ENCODE data around the gene UBR1. TPM values are rescaled to one million over a fixed set of nuclear protein-coding genes. Genes with fewer than 3 reads are reported as not detected.

The UBR1 gene
- total and polyA plus RNA-seq, 10 of the 15 experiments (the other 5 are each of a cell fraction or from before 2014, with no cell fraction given), result 4.5 to 27.5 (median 16.7) TPM

GRCh38 chr15:43128980-43129335 lies 23.1 kb upstream of the UBR1 start:
- H3K79me2 ChIP-seq (ENCODE audit: control insufficient read depth, insufficient read depth, low read length), result peaks cover 6% of the 10 kb centered on the region
- no peak overlapping the region for H3K4me3 ChIP-seq
- ChIA-PET POLR2A (no interaction called here), SMC1A (ENCODE audit: uncharacterized antibody, unreplicated experiment) (no interaction called here), CTCF (no interaction called here), RAD21 (ENCODE audit: unreplicated experiment) (no interaction called here)
- no peaks in the 10 kb centered on the region for H4K20me1 ChIP-seq (ENCODE audit: control insufficient read depth, insufficient read depth)
- no peaks in the 10 kb centered on the region; the same call in 2 of the 3 replicates for H3K9me3 ChIP-seq (replicated peaks; ENCODE audit: control insufficient read depth, insufficient read depth, low read length)
- no peaks in the 10 kb centered on the region for H3K36me3 ChIP-seq (ENCODE audit: control insufficient read depth in 2 of 2, insufficient read depth in 2 of 2, low read length in 1 of 2)
- intact Hi-C loops (cut with micrococcal nuclease; ENCODE audit: unreplicated experiment), result no loop called here
- no peaks in the 10 kb centered on the region for H3K27me3 ChIP-seq (replicated peaks in 1 of 2; ENCODE audit: control insufficient read depth in 2 of 2, insufficient read depth in 2 of 2, low read length in 1 of 2)
- no peak overlapping the region for H3K9ac ChIP-seq (ENCODE audit: control insufficient read depth, insufficient read depth, low read length)
- no peak for ATAC-seq
- in situ Hi-C loops (cut with MboI), result no loop called here
- H3K27ac ChIP-seq (ENCODE audit: control insufficient read depth, insufficient read depth), result no peak overlapping the region
- no TSS peak for BruUV-seq (replicated peaks)
- FAIRE-seq, result no peak
- WGBS (ENCODE audit: insufficient coverage, insufficient replicate concordance, low lambda C conversion rate, missing lambda C conversion rate), result 96% methylated on average over 4 of the region's 4 CpGs
- H2AFZ ChIP-seq (ENCODE audit: control insufficient read depth, low read depth, low read length), result no peak overlapping the region
- no peak for DNase-seq (ENCODE audit: low read depth, low spot score)
- H3K4me1 ChIP-seq (ENCODE audit: control insufficient read depth, insufficient read depth, low read length), result no peaks in the 10 kb centered on the region
- no peak overlapping the region for H3K4me2 ChIP-seq (ENCODE audit: control insufficient read depth, insufficient read depth)
- TF ChIP-seq, protein P1, sequence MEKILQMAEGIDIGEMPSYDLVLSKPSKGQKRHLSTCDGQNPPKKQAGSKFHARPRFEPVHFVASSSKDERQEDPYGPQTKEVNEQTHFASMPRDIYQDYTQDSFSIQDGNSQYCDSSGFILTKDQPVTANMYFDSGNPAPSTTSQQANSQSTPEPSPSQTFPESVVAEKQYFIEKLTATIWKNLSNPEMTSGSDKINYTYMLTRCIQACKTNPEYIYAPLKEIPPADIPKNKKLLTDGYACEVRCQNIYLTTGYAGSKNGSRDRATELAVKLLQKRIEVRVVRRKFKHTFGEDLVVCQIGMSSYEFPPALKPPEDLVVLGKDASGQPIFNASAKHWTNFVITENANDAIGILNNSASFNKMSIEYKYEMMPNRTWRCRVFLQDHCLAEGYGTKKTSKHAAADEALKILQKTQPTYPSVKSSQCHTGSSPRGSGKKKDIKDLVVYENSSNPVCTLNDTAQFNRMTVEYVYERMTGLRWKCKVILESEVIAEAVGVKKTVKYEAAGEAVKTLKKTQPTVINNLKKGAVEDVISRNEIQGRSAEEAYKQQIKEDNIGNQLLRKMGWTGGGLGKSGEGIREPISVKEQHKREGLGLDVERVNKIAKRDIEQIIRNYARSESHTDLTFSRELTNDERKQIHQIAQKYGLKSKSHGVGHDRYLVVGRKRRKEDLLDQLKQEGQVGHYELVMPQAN (conservative IDR thresholded peaks at IDR 0.05), result no peak
- no peak for TF ChIP-seq NR2F1 (conservative IDR thresholded peaks at IDR 0.05)
- no peak for TF ChIP-seq FOXK2 (IDR thresholded peaks at IDR 0.05)
- TF ChIP-seq SMARCA5 (IDR thresholded peaks at IDR 0.05), result no peak
- TF ChIP-seq, protein P2, sequence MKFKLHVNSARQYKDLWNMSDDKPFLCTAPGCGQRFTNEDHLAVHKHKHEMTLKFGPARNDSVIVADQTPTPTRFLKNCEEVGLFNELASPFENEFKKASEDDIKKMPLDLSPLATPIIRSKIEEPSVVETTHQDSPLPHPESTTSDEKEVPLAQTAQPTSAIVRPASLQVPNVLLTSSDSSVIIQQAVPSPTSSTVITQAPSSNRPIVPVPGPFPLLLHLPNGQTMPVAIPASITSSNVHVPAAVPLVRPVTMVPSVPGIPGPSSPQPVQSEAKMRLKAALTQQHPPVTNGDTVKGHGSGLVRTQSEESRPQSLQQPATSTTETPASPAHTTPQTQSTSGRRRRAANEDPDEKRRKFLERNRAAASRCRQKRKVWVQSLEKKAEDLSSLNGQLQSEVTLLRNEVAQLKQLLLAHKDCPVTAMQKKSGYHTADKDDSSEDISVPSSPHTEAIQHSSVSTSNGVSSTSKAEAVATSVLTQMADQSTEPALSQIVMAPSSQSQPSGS (IDR thresholded peaks at IDR 0.05; ENCODE audit: low read length), result no peak
- TF ChIP-seq BHLHE40 (IDR thresholded peaks at IDR 0.05; ENCODE audit: borderline replicate concordance in 1 of 2, low read depth in 2 of 2, low read length in 1 of 2), result no peak
- TF ChIP-seq IRF4 (IDR thresholded peaks at IDR 0.05; ENCODE audit: low read depth, low read length), result no peak
- no peak for TF ChIP-seq CUX1 (IDR thresholded peaks at IDR 0.05; ENCODE audit: insufficient replicate concordance, low read depth, low read length)
- TF ChIP-seq POLR2A (IDR thresholded peaks at IDR 0.05; ENCODE audit: low read depth, low read length), result no peak
- no peak for TF ChIP-seq IRF5 (IDR thresholded peaks at IDR 0.05; ENCODE audit: borderline replicate concordance)
- TF ChIP-seq, protein P3, sequence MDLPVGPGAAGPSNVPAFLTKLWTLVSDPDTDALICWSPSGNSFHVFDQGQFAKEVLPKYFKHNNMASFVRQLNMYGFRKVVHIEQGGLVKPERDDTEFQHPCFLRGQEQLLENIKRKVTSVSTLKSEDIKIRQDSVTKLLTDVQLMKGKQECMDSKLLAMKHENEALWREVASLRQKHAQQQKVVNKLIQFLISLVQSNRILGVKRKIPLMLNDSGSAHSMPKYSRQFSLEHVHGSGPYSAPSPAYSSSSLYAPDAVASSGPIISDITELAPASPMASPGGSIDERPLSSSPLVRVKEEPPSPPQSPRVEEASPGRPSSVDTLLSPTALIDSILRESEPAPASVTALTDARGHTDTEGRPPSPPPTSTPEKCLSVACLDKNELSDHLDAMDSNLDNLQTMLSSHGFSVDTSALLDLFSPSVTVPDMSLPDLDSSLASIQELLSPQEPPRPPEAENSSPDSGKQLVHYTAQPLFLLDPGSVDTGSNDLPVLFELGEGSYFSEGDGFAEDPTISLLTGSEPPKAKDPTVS (IDR thresholded peaks at IDR 0.05; ENCODE audit: low read depth, low read length), result no peak
- TF ChIP-seq USF2 (IDR thresholded peaks at IDR 0.05; ENCODE audit: borderline replicate concordance, low read depth, low read length), result no peak
- TF ChIP-seq SIX5 (IDR thresholded peaks at IDR 0.05; ENCODE audit: low read depth, low read length, severe bottlenecking), result no peak

All from GM12878 (cell line).